Measurements from ENCODE around the gene CNIH2.

- TF ChIP-seq CTCF (conservative IDR thresholded peaks at IDR 0.05; ENCODE audit: low read depth in 2 of 2) (no peak), JUNB (IDR thresholded peaks at IDR 0.05; ENCODE audit: unreplicated experiment) (no peak), EZH2 (IDR thresholded peaks at IDR 0.05; ENCODE audit: low read depth, unreplicated experiment) (no peak), POLR2AphosphoS5 (IDR thresholded peaks at IDR 0.05; ENCODE audit: low read depth) (no peak)
- TF ChIP-seq, protein P1, sequence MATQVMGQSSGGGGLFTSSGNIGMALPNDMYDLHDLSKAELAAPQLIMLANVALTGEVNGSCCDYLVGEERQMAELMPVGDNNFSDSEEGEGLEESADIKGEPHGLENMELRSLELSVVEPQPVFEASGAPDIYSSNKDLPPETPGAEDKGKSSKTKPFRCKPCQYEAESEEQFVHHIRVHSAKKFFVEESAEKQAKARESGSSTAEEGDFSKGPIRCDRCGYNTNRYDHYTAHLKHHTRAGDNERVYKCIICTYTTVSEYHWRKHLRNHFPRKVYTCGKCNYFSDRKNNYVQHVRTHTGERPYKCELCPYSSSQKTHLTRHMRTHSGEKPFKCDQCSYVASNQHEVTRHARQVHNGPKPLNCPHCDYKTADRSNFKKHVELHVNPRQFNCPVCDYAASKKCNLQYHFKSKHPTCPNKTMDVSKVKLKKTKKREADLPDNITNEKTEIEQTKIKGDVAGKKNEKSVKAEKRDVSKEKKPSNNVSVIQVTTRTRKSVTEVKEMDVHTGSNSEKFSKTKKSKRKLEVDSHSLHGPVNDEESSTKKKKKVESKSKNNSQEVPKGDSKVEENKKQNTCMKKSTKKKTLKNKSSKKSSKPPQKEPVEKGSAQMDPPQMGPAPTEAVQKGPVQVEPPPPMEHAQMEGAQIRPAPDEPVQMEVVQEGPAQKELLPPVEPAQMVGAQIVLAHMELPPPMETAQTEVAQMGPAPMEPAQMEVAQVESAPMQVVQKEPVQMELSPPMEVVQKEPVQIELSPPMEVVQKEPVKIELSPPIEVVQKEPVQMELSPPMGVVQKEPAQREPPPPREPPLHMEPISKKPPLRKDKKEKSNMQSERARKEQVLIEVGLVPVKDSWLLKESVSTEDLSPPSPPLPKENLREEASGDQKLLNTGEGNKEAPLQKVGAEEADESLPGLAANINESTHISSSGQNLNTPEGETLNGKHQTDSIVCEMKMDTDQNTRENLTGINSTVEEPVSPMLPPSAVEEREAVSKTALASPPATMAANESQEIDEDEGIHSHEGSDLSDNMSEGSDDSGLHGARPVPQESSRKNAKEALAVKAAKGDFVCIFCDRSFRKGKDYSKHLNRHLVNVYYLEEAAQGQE (IDR thresholded peaks at IDR 0.05; ENCODE audit: unreplicated experiment) = no peak
Observed at GRCh38 chr11:66293352-66293751, 15.4 kb downstream of the CNIH2 start.

Data from GM23338 (cell line).